Activated CD8-positive, alpha-beta memory T cell treated with anti-CD3 and anti-CD28 coated beads for 48 hours (primary cell): ENCODE data around the gene STAC3.

Source experiments
- DNase-seq, 3 experiments: peaks; one replicate each; pipeline ENCODE4 v3.0.0-alpha.2; 2020; ENCODE audit warnings: low read depth in 2 of 3, low spot score in 2 of 3

Gene STAC3

DNA sequence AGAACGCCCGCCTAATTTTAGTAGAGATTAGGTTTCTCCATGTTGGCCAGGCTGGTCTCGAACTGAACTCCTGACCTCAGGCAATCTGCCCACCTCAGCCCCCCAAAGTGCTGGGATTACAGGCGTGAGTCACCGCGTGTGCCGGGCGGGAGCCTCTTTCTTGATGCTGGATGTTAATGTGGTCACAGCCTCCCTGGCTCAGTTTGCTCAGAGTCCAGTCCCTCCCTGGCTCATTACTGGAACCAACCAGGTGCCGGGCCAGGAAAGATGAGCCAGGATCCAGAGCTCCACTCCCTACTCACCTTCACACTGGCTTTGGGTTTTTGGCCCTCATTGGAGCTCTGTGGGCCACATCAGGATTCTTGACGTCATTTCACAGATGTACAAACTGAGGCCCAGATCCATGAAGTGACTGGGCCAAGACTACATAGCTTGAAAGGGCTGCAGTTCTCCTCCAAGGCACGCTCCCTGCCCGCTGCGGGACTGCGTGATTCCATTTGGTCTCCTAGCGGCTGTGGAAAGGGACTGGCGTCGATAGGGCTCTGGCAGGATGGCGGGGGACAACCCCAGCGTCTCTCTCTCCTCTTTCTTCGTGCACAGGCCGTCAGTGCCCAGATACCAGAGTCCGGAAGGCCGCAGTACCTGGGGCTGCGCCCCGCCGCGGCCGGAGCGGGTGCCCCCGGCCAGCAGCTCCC is 26.6 kb downstream of the STAC3 start:
- no peak for DNase-seq

- DNase-seq, result no peak
Observed at GRCh38 chr12:57223191-57224165, 27.5 kb downstream of the STAC3 start.

- DNase-seq, result no peak
Observed at GRCh38 chr12:57222286-57223190, 28.4 kb downstream of the STAC3 start.

DNA sequence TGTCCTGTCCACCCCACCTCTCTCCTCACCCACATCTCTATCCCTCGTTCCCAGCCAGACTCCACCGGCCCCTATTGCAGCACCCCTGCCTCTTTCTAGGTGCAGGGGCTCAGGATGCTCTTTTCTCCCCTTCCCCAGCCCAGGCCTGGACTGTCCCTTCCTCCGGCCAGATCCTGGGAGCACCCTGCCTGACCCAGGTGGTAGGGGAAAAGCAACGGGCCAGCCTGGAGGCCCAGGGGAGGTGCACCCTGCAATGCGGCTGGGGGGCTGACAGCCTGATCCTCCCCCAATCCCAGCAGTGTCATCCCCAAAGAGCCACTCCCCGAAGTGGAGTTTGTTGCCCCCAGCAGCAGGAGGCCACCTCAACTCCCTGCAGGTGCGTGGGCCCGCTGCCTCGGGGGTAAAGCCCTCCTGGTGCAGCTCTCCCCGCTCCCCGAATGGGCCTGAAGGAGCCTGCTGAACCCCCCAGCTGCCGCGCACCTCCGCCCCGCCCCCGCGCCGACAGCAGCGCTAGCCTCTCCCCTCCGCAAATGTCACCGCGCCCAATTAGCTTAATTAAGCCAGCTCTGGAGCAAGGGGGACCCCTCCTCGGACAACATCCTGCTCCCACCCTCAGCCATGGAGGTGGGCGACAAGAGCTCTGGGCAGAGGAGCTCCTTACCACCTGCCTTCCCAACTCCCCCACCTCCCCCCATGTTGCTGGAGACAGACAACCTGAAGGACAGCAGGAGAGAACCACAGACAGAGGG is 29.6 kb downstream of the STAC3 start:
- no peak for DNase-seq

DNA sequence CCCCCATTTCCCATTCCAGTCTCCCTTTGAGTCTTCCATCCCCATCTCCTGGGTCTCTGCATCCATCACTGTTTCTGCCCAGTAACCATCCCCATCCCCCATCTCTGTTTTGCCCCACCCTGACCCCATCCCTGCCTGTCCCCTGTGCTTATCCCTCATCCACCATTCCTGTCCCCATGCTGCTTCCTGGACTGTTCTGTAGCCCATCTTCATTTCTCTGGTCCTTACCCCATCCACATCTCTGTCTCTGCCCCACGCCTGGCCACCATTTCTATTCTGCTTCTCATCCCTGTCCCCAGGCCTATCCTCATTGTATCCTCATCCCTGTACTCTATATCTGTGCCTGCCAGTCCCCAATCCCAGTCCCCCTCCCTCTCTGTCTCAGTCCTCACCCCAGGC is 30.2 kb downstream of the STAC3 start:
- DNase-seq, result no peak

- DNase-seq, result no peak
Observed at GRCh38 chr12:57219993-57220754, 30.8 kb downstream of the STAC3 start.

DNA sequence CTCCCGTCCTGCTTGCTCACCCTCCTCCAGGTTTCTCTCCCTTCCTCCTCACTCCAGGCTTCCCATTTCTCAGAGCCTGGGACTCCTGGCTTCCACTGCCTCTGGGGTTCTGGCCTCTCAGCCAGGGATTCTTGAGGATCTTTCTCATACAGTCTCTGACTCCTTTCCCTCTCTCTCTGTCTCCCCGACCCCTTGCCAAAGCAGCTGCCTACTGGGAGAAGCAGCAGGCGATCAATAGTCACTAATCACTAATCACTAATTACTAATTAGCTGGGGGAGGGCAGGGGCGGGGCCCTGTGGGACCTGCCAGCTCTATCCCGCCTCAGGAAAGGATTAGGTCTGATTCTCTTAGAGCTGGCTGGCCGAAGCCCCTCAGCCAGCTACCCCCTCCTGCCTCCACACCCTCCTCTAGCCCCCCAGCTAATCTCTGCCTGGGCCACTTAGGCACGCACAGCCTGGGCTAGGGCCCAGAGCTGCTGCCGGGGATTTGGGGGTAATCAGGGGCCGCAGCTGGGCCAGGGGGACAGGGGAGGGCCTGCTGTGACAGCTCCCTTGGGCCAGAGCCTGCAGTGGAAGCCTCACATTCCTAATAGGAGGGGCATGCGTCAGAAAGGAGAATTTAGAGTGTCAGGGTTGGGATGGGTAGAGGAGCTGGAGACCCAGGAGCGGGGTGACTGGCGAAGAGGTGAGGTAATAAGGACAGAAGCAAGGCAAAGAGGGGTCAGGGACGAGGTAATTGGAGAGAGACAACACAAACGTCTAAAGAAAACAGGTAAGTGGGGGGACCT is 31.6 kb downstream of the STAC3 start:
- no peak for DNase-seq

GRCh38 chr12:57218030-57218853 is 32.7 kb downstream of the STAC3 start:
- no peak for DNase-seq

GRCh38 chr12:57216921-57217879 is 33.8 kb downstream of the STAC3 start:
- DNase-seq, result no peak

GRCh38 chr12:57216014-57216911 is 34.7 kb downstream of the STAC3 start, which contains the start of gene NXPH4:
Gene NXPH4, plus strand, starts transcription at chr12:57216794. Its CDS starts 176 bp downstream, at chr12:57216970.
- DNase-seq, result no peak

GRCh38 chr12:57215668-57216013 is 35.3 kb downstream of the STAC3 start:
- no peak for DNase-seq

- no peak for DNase-seq
Observed at GRCh38 chr12:57215065-57215464, 35.9 kb downstream of the STAC3 start.

DNA sequence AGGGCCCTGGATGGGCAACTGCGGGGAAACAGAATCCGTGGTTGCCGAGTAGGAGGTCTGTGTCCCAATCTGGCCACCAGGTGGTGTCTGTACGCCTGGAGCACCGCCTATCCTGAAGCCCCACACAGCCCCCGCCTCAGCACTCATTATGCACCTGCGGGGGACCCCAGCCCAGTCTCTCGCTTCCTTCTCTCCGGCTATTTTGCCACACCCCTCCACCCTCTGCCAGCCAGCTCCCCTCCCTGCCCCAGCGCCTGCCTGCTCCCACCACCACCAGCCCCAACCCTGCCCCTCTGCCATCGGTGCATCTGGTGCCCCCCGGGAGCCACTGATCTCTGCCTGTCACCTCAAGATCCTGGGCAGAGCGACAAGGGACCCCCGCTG is 36.6 kb downstream of the STAC3 start:
- DNase-seq, result no peak

DNA sequence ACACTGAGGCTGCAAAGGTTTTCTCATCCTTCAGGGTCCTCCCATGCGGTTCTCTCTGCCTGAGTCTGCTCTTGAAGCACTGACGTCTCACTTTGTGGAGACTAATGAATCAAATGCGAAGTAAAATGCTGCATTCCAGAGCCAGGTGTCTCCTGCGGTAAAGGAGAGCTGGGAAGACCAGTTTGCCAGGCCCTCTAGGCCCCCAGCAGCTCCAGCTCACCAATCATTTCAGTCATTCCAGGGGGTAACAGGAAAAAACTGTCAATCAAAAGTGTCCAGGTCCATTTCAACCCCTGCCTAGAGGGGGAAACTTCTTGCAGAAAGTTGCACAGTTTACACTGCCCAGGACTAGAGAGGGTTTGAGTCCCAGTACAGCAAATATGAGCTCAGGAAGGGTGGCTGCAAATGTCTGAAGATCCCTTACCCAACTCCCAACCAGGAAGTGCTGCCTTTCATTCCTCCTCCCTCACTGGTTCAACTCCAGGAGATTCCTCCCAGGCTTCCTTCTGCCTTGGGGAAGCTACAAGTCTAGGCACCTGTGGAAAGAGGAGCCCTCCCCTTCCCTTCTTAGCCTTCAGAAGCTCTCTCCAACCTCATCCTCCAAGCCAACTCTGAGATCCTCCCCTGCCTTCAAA is 37.1 kb downstream of the STAC3 start:
- DNase-seq, result no peak

DNA sequence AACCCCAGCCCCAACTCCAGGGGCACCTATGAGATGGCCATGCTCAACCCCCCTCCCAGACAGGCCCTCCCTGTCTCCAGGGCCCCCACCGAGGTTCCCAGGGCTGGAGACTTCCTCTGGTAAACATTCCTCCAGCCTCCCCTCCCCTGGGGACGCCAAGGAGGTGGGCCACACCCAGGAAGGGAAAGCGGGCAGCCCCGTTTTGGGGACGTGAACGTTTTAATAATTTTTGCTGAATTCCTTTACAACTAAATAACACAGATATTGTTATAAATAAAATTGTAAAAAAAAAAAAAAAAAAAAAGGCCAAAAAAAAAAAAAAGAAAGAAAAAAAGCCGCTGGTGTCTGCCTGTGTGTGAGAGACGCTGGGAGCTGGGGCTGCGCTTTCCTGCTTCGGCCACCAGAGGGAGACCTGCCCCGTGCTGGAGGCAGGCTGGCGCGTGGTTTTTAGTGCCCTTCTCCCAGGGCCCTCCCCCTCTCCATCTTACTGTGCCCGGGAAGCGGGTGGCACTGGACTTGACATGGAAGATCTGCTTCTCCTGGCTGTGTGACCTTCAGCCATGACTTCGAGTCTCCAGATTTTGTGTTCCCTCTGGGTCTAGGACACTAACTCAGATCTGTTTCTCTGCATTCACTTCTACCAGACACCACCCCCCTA is 37.8 kb downstream of the STAC3 start:
- DNase-seq, result peak in 2 of 3 experiments; percentile 56 to 74
